HepG2 (cell line): ENCODE data around the gene NUP93. TPM values are rescaled to one million over a fixed set of nuclear protein-coding genes. Genes with fewer than 3 reads are reported as not detected.

Experiments
- ATAC-seq: fragments of 200-7000 bp; cut with Tn5 transposase; 3 replicates; pipeline ENCODE4 v1.9.1; 2020; ENCODE audit warnings: mild to moderate bottlenecking, moderate library complexity
- BruUV-seq: library from RNA; stranded (reverse); fragments of 400-500 nt; replicated peaks from 2 replicates; lab custom pipeline; 2021; lab: Mats Ljungman, UMichigan
- CTCF ChIA-PET: fragments of 300-600 bp; formaldehyde crosslinking; extraction: SDS; loops from one replicate; lab custom pipeline; 2021; ENCODE audit warnings: low total read pairs, inconsistent platforms, low intra/inter-chr PET ratio; lab: Yijun Ruan, JAX
- POLR2A ChIA-PET: fragments of 350-600 bp; sonication (Branson Sonifier 250); formaldehyde crosslinking; loops from one replicate; lab custom pipeline; 2020; ENCODE audit warnings: antibody characterized with exemption, inconsistent platforms; lab: Yijun Ruan, JAX
- DNase-seq: peaks from one replicate; pipeline ENCODE4 v3.0.0-alpha.2; 2015; ENCODE audit warnings: low spot score
- FAIRE-seq: peaks from 3 replicates; lab custom pipeline; 2011; peaks lifted over from hg19 to GRCh38; lab: Jason Lieb, UNC
- H2AFZ ChIP-seq: one replicate; pipeline ENCODE4 v1.6.1; 2011; ENCODE audit warnings: low read length, inconsistent platforms
- H3K27ac ChIP-seq: fragments of 300-600 bp; 3 replicates; pipeline ENCODE4 v1.8.0; 2011; ENCODE audit warnings: mixed run types, mild to moderate bottlenecking, mixed read lengths, low read length, inconsistent platforms; ENCODE audit not compliant: insufficient read depth; ENCODE audit errors: extremely low read length
- H3K27me3 ChIP-seq, 2 experiments: fragments of 200-600 bp in 1 of 2; 2 replicates in 1 of 2; 3 replicates in 1 of 2; pipeline versions ENCODE4 v1.6.0 to v1.8.0; 2011; ENCODE audit warnings: low read length in 2 of 2, mild to moderate bottlenecking in 2 of 2, moderate library complexity in 2 of 2, inconsistent platforms in 1 of 2; ENCODE audit not compliant: insufficient read depth in 2 of 2, control insufficient read depth in 1 of 2
- H3K36me3 ChIP-seq, 2 experiments: fragments of 200-600 bp in 1 of 2; replicated peaks in 1 of 2; 2 replicates in 1 of 2; 3 replicates in 1 of 2; pipeline versions ENCODE4 v1.5.1 to v1.8.0; 2011; ENCODE audit warnings: low read length in 2 of 2, inconsistent platforms in 1 of 2; ENCODE audit not compliant: insufficient read depth in 2 of 2, control insufficient read depth in 1 of 2
- H3K4me1 ChIP-seq: 2 replicates; pipeline ENCODE4 v1.5.1; 2012; ENCODE audit warnings: low read length, inconsistent platforms; ENCODE audit not compliant: insufficient read depth
- H3K4me2 ChIP-seq: 2 replicates; pipeline ENCODE4 v1.6.0; 2011; ENCODE audit warnings: low read depth, low read length, inconsistent platforms
- H3K4me3 ChIP-seq, 3 experiments: fragments of 200-600 bp in 1 of 3; sonication (generic), shearing (Covaris generic) in 1 of 3; replicated peaks in 1 of 3; 2 replicates each; pipeline ENCODE4 v1.5.1; 2011 to 2016; ENCODE audit warnings: low read length in 3 of 3, inconsistent platforms in 2 of 3, low read depth in 2 of 3, mild to moderate bottlenecking in 2 of 3, control low read depth in 1 of 3, mixed read lengths in 1 of 3; ENCODE audit not compliant: insufficient read depth in 1 of 3
- H3K79me2 ChIP-seq: one replicate; pipeline ENCODE4 v1.6.1; 2011; ENCODE audit warnings: low read length, inconsistent platforms; ENCODE audit not compliant: insufficient read depth
- H3K9ac ChIP-seq: 2 replicates; pipeline ENCODE4 v1.6.0; 2011; ENCODE audit warnings: mild to moderate bottlenecking, low read depth, low read length, inconsistent platforms; ENCODE audit not compliant: insufficient read depth
- H3K9me3 ChIP-seq: 2 replicates; pipeline ENCODE4 v1.5.1; 2012; ENCODE audit warnings: mild to moderate bottlenecking, low read length
- H4K20me1 ChIP-seq: 2 replicates; pipeline ENCODE4 v1.6.0; 2011; ENCODE audit warnings: inconsistent platforms, mild to moderate bottlenecking, low read length, moderate library complexity; ENCODE audit not compliant: insufficient read depth
- AHR ChIP-seq: IDR thresholded peaks from 2 replicates; pipeline ENCODE4 v1.6.1; 2018; ENCODE audit warnings: missing genetic modification reagents, missing compliant biosample characterization
- ARID2 ChIP-seq: sonication (generic); formaldehyde crosslinking; IDR thresholded peaks from 2 replicates; pipeline ENCODE4 v1.8.1; 2022; ENCODE audit warnings: mild to moderate bottlenecking, missing genetic modification reagents, borderline replicate concordance
- FOXP1 ChIP-seq, 2 experiments: fragments of 450-650 bp in 1 of 2; IDR thresholded peaks; 2 replicates each; pipeline ENCODE4 v1.6.1; 2017 to 2018; ENCODE audit warnings: antibody characterized with exemption in 1 of 2
- IRX3 ChIP-seq: sonication (generic); formaldehyde crosslinking; IDR thresholded peaks from 2 replicates; pipeline ENCODE4 v1.8.1; 2023; ENCODE audit warnings: mild to moderate bottlenecking, low read depth, missing genetic modification reagents, borderline replicate concordance
- MIXL1 ChIP-seq: IDR thresholded peaks from 2 replicates; pipeline ENCODE4 v1.6.1; 2016
- PHF21A ChIP-seq: sonication (generic); formaldehyde crosslinking; IDR thresholded peaks from 2 replicates; pipeline ENCODE4 v1.5.0; 2020; ENCODE audit warnings: mild to moderate bottlenecking, missing genetic modification reagents
- SMYD3 ChIP-seq: sonication (generic); formaldehyde crosslinking; IDR thresholded peaks from 2 replicates; pipeline ENCODE4 v1.8.1; 2023; ENCODE audit warnings: mild to moderate bottlenecking, missing genetic modification reagents
- SP5 ChIP-seq: IDR thresholded peaks from 2 replicates; pipeline ENCODE4 v1.6.1; 2016; ENCODE audit warnings: low read depth, borderline replicate concordance
- ZMYM2 ChIP-seq: sonication (generic); formaldehyde crosslinking; IDR thresholded peaks from 2 replicates; pipeline ENCODE4 v1.8.0; 2022; ENCODE audit warnings: mild to moderate bottlenecking, missing genetic modification reagents
- ZNF3 ChIP-seq: IDR thresholded peaks from 2 replicates; pipeline ENCODE4 v1.7.0; 2017; ENCODE audit warnings: inconsistent platforms
- ZNF709 ChIP-seq: sonication (generic); formaldehyde crosslinking; IDR thresholded peaks from 2 replicates; pipeline ENCODE4 v1.5.0; 2020; ENCODE audit warnings: mild to moderate bottlenecking, missing genetic modification reagents
- ZNF841 ChIP-seq: sonication (generic); formaldehyde crosslinking; IDR thresholded peaks from 2 replicates; pipeline ENCODE4 v1.8.1; 2023; ENCODE audit warnings: missing genetic modification reagents, borderline replicate concordance
- WGBS: methylation state at CpG from one replicate; pipeline ENCODE4 v1.1.6; 2017; ENCODE audit warnings: low lambda C conversion rate; 5-methylcytosine and 5-hydroxymethylcytosine counted together
- in situ Hi-C: cut with HindIII; loops from 2 replicates; pipeline ENCODE4 v1.10.0; 2017; ENCODE audit warnings: low pct_unique_long_range_greater_than_20kb; ENCODE audit not compliant: extremely low pct_ligation_motif_present
- intact Hi-C: fragments of 100-400 bp; cut with micrococcal nuclease; formaldehyde crosslinking; loops from one replicate; pipeline ENCODE4 v1.10.0; 2022; ENCODE audit not compliant: unreplicated experiment
- polyA plus RNA-seq, 8 experiments: library from polyadenylated mRNA; depleted of rRNA in 3 of 8; stranded (reverse) in 7 of 8; unstranded in 1 of 8; fragments of >200 nt; fragmentation: Illumina TruSeq in 4 of 8; extraction: Trizol in 4 of 8; gene quantifications; 2 replicates each; pipeline versions ENCODE4 v1.2.1 to v1.2.3, GENCODE V29; 2011 to 2016; ENCODE audit warnings: low read depth in 4 of 8, missing spikeins in 1 of 8, mixed read lengths in 1 of 8; ENCODE audit not compliant: insufficient read depth in 1 of 8
- total RNA-seq, 5 experiments: library from RNA; depleted of rRNA; stranded (reverse); fragments of >200 nt; fragmentation: Illumina TruSeq; extraction: Trizol; gene quantifications; 2 replicates each; pipeline ENCODE4 v1.2.3, GENCODE V29; 2016; ENCODE audit warnings: low read depth in 1 of 5
- TF ChIP-seq, protein P1 (sequence below): sonication (generic); formaldehyde crosslinking; IDR thresholded peaks from 2 replicates; pipeline ENCODE4 v1.4.0; 2020; ENCODE audit warnings: missing genetic modification reagents
- TF ChIP-seq, protein P2 (sequence below): sonication (generic); formaldehyde crosslinking; IDR thresholded peaks from 2 replicates; pipeline ENCODE4 v1.5.1; 2020; ENCODE audit warnings: mild to moderate bottlenecking, missing genetic modification reagents
- TF ChIP-seq, protein P3 (sequence below): sonication (generic); formaldehyde crosslinking; IDR thresholded peaks from 2 replicates; pipeline ENCODE4 v1.8.0; 2022; ENCODE audit warnings: mild to moderate bottlenecking, missing genetic modification reagents

Gene NUP93
- total and polyA plus RNA-seq, 2 of the 13 experiments (the other 11 are each of a cell fraction or from before 2014, with no cell fraction given): 58.5 to 140 TPM

DNA sequence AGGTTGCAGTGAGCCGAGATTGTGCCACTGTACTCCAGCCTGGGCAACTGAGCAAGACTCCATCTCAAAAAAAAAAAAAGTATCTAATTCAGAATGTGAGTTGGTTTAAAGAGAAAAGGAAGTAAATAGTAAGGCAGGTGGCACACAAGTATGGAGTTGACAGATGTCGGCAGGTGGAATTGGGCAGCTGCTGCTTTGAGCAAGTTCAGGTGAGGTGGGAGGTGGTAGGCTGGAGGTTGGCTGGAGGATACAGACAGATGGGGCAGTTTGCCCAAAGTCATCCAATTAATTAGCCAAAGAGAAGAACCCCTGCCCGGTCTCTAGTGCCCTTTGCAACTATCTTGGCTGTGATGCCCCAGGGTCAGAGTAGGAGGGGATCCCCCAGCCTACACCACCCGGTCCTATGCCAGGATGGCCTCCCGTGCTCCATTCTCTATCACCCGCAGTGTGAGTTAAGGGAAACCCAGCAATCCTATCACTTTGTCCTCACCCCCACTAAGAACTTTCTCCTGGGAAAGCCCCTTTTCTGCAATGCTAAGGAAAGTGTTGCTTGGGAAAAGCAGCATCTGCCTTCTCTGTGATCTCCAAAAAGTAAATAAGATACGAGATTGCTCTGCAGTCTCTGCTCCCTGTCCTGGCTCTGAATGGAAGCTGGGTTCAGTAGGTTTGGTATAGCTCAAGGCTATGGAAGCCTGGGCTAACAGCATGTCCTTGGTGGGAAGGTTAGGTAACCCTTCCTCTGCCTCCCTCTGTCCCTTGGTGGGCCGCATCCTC lies 167.3 kb downstream of the NUP93 start:
- Histone ChIP-seq H4K20me1 (no peaks in the 10 kb centered on the region), H3K9me3 (no peaks in the 10 kb centered on the region), H3K4me3 (no peak overlapping the region), H3K9ac (no peak overlapping the region), H3K27me3 (peaks cover 4 to 23% of the 10 kb centered on the region in 2 experiments), H3K79me2 (no peaks in the 10 kb centered on the region), H3K4me2 (no peak overlapping the region), H3K27ac (no peak overlapping the region), H3K4me1 (peaks cover 10% of the 10 kb centered on the region; the same call in 1 of the 2 replicates), H3K36me3 (no peaks in the 10 kb centered on the region), H2AFZ (no peak overlapping the region)
- TF ChIP-seq AHR (CRISPR knock-in tag) (no peak), ZNF841 (CRISPR knock-in tag) (no peak), FOXP1 (IDR thresholded peaks at IDR 0.05) (no peak), FOXP1 (CRISPR knock-in tag; IDR thresholded peaks at IDR 0.05) (no peak), IRX3 (CRISPR knock-in tag) (no peak), ZMYM2 (no peak), PHF21A (CRISPR knock-in tag) (no peak), ARID2 (CRISPR knock-in tag) (no peak), SMYD3 (CRISPR knock-in tag) (no peak), SP5 (CRISPR knock-in tag) (no peak), ZNF709 (no peak), ZNF3 (CRISPR knock-in tag) (no peak), MIXL1 (no peak)
- TF ChIP-seq, protein P1, sequence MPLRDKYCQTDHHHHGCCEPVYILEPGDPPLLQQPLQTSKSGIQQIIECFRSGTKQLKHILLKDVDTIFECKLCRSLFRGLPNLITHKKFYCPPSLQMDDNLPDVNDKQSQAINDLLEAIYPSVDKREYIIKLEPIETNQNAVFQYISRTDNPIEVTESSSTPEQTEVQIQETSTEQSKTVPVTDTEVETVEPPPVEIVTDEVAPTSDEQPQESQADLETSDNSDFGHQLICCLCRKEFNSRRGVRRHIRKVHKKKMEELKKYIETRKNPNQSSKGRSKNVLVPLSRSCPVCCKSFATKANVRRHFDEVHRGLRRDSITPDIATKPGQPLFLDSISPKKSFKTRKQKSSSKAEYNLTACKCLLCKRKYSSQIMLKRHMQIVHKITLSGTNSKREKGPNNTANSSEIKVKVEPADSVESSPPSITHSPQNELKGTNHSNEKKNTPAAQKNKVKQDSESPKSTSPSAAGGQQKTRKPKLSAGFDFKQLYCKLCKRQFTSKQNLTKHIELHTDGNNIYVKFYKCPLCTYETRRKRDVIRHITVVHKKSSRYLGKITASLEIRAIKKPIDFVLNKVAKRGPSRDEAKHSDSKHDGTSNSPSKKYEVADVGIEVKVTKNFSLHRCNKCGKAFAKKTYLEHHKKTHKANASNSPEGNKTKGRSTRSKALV: no peak
- TF ChIP-seq, protein P2, sequence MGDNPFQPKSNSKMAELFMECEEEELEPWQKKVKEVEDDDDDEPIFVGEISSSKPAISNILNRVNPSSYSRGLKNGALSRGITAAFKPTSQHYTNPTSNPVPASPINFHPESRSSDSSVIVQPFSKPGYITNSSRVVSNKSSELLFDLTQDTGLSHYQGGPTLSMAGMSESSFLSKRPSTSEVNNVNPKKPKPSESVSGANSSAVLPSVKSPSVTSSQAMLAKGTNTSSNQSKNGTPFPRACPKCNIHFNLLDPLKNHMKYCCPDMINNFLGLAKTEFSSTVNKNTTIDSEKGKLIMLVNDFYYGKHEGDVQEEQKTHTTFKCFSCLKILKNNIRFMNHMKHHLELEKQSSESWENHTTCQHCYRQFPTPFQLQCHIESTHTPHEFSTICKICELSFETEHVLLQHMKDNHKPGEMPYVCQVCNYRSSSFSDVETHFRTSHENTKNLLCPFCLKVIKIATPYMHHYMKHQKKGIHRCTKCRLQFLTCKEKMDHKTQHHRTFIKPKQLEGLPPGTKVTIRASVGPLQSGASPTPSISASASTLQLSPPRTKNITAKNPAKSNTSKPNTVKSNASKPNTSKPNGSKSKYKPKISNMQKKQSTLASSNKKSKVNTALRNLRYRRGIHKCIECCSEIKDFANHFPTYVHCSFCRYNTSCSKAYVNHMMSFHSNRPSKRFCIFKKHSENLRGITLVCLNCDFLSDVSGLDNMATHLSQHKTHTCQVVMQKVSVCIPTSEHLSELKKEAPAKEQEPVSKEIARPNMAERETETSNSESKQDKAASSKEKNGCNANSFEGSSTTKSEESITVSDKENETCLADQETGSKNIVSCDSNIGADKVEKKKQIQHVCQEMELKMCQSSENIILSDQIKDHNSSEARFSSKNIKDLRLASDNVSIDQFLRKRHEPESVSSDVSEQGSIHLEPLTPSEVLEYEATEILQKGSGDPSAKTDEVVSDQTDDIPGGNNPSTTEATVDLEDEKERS (CRISPR knock-in tag): no peak
- TF ChIP-seq, protein P3, sequence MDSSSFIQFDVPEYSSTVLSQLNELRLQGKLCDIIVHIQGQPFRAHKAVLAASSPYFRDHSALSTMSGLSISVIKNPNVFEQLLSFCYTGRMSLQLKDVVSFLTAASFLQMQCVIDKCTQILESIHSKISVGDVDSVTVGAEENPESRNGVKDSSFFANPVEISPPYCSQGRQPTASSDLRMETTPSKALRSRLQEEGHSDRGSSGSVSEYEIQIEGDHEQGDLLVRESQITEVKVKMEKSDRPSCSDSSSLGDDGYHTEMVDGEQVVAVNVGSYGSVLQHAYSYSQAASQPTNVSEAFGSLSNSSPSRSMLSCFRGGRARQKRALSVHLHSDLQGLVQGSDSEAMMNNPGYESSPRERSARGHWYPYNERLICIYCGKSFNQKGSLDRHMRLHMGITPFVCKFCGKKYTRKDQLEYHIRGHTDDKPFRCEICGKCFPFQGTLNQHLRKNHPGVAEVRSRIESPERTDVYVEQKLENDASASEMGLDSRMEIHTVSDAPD (CRISPR knock-in tag): no peak
- no peak for FAIRE-seq
- peak; percentile 66 for ATAC-seq
- intact Hi-C loops (no loop called here), in situ Hi-C loops (no loop called here)
- no TSS peak for BruUV-seq
- ChIA-PET CTCF (no interaction called here), POLR2A (interaction anchor here (1.0 kb wide), 1 partner anchor 34 kb away, joined by 5 read pairs; the partner anchor contains the start of gene HERPUD1)
- no peak for DNase-seq
- 60% methylated on average over 7 of the region's 8 CpGs for WGBS
